Liver (tissue), 9 donors: Measurements from ENCODE around the gene NPY5R. TPM values are rescaled to one million over a fixed set of nuclear protein-coding genes. Genes with fewer than 3 reads are reported as not detected.

Experiments used
- DNase-seq: peaks from one replicate; pipeline ENCODE4 v3.0.0-alpha.2; 2017; ENCODE audit warnings: low spot score
- H3K27ac ChIP-seq, 2 donors: one replicate each; pipeline ENCODE4 v1.7.0; 2013; ENCODE audit warnings: inconsistent platforms in 2 of 2, low read length in 2 of 2, control low read depth in 1 of 2, low read depth in 1 of 2, mild to moderate bottlenecking in 1 of 2
- H3K27me3 ChIP-seq, 4 donors: one replicate each; pipeline versions ENCODE4 v1.6.1 to v1.7.0; 2013; ENCODE audit warnings: low read length in 3 of 4, inconsistent platforms in 1 of 4, mild to moderate bottlenecking in 1 of 4, moderate library complexity in 1 of 4; ENCODE audit not compliant: control insufficient read depth in 4 of 4, insufficient read depth in 4 of 4
- H3K36me3 ChIP-seq, 4 donors: one replicate each; pipeline versions ENCODE4 v1.6.1 to v1.7.0; 2013; ENCODE audit warnings: low read length in 3 of 4, mild to moderate bottlenecking in 3 of 4, low read depth in 1 of 4, moderate library complexity in 1 of 4; ENCODE audit not compliant: control insufficient read depth in 4 of 4, insufficient read depth in 3 of 4
- H3K4me1 ChIP-seq, 4 donors: one replicate each; pipeline versions ENCODE4 v1.6.1 to v1.7.0; 2013; ENCODE audit warnings: low read length in 3 of 4, mild to moderate bottlenecking in 3 of 4, moderate library complexity in 1 of 4; ENCODE audit not compliant: control insufficient read depth in 4 of 4, insufficient read depth in 4 of 4
- H3K4me3 ChIP-seq, 3 donors: one replicate each; pipeline versions ENCODE4 v1.6.1 to v1.7.0; 2013; ENCODE audit warnings: low read length in 3 of 3, control low read depth in 1 of 3, low read depth in 1 of 3, mild to moderate bottlenecking in 1 of 3
- H3K9ac ChIP-seq, 2 donors: one replicate each; pipeline ENCODE4 v1.7.0; 2013; ENCODE audit warnings: low read length in 2 of 2, mild to moderate bottlenecking in 2 of 2, moderate library complexity in 2 of 2, control low read depth in 1 of 2, low read depth in 1 of 2
- H3K9me3 ChIP-seq, 4 donors: one replicate each; pipeline versions ENCODE4 v1.6.1 to v1.7.0; 2013; ENCODE audit warnings: low read length in 3 of 4; ENCODE audit not compliant: control insufficient read depth in 4 of 4
- ATF3 ChIP-seq: IDR thresholded peaks from 2 replicates; pipeline ENCODE4 v1.6.1; 2016; ENCODE audit warnings: antibody characterized with exemption
- CTCF ChIP-seq: fragments of 150-350 bp; IDR thresholded peaks from 2 replicates; pipeline ENCODE4 v1.5.1; 2017; ENCODE audit warnings: improper control_type of control experiment, low read depth, low read length; ENCODE audit not compliant: missing input control
- EGR1 ChIP-seq, 2 donors: IDR thresholded peaks; 2 replicates each; pipeline ENCODE4 v1.6.1; 2016 to 2018; ENCODE audit warnings: antibody characterized with exemption in 2 of 2, low read depth in 2 of 2
- FOXA1 ChIP-seq: IDR thresholded peaks from 2 replicates; pipeline ENCODE4 v1.6.1; 2016; ENCODE audit warnings: antibody characterized with exemption
- GABPA ChIP-seq, 2 donors: IDR thresholded peaks in 1 of 2; conservative IDR thresholded peaks in 1 of 2; 2 replicates each; pipeline ENCODE4 v1.6.1; 2016; ENCODE audit warnings: antibody characterized with exemption in 2 of 2, mild to moderate bottlenecking in 1 of 2, moderate library complexity in 1 of 2
- HNF4A ChIP-seq, 2 donors: conservative IDR thresholded peaks; 2 replicates each; pipeline ENCODE4 v1.6.1; 2016; ENCODE audit warnings: antibody characterized with exemption in 2 of 2, mild to moderate bottlenecking in 2 of 2
- JUND ChIP-seq, 2 donors: IDR thresholded peaks; 2 replicates each; pipeline ENCODE4 v1.6.1; 2016; ENCODE audit warnings: antibody characterized with exemption in 2 of 2
- MAX ChIP-seq: IDR thresholded peaks from 2 replicates; pipeline ENCODE4 v1.6.1; 2016; ENCODE audit warnings: antibody characterized with exemption
- NR2F2 ChIP-seq: IDR thresholded peaks from 2 replicates; pipeline ENCODE4 v1.6.1; 2016; ENCODE audit warnings: antibody characterized with exemption
- RAD21 ChIP-seq, 2 donors: IDR thresholded peaks; 2 replicates each; pipeline ENCODE4 v1.6.1; 2016; ENCODE audit warnings: antibody characterized with exemption in 2 of 2, mild to moderate bottlenecking in 2 of 2
- REST ChIP-seq: IDR thresholded peaks from 2 replicates; pipeline ENCODE4 v1.6.1; 2016; ENCODE audit warnings: antibody characterized with exemption, mild to moderate bottlenecking
- RXRA ChIP-seq, 2 donors: IDR thresholded peaks; 2 replicates each; pipeline ENCODE4 v1.6.1; 2017 to 2018; ENCODE audit warnings: antibody characterized with exemption in 2 of 2, mild to moderate bottlenecking in 1 of 2
- SP1 ChIP-seq: IDR thresholded peaks from 2 replicates; pipeline ENCODE4 v1.6.1; 2018; ENCODE audit warnings: antibody characterized with exemption, mild to moderate bottlenecking
- TAF1 ChIP-seq: conservative IDR thresholded peaks from 2 replicates; pipeline ENCODE4 v1.6.1; 2016; ENCODE audit warnings: antibody characterized with exemption, mild to moderate bottlenecking
- YY1 ChIP-seq: IDR thresholded peaks from 2 replicates; pipeline ENCODE4 v1.6.1; 2016; ENCODE audit warnings: antibody characterized with exemption, mild to moderate bottlenecking
- ZBTB33 ChIP-seq: IDR thresholded peaks from 2 replicates; pipeline ENCODE4 v1.6.1; 2016; ENCODE audit warnings: antibody characterized with exemption
- WGBS: extraction: QIAGEN DNeasy Blood & Tissue Kit; methylation state at CpG from one replicate; pipeline ENCODE4 v1.1.7; 2013; 5-methylcytosine and 5-hydroxymethylcytosine counted together
- polyA plus RNA-seq, 2 donors: library from polyadenylated mRNA; stranded (reverse) in 1 of 2; unstranded in 1 of 2; fragments of 200-250 nt in 1 of 2; fragments of >200 nt in 1 of 2; fragmentation: Nextera tagmentation in 1 of 2; extraction: Ambion mirVana in 1 of 2; gene quantifications; one replicate each; pipeline versions ENCODE4 v1.2.1 to v1.2.3, GENCODE V29; 2013 to 2015
- total RNA-seq, 2 donors: library from RNA; depleted of rRNA; stranded (reverse); fragments of >200 nt; gene quantifications; one replicate each; pipeline ENCODE4 v1.2.3, GENCODE V29; 2014
- donor health status: healthy.
- donor health status: healthy.
- donor health status: healthy.
- donor health status: healthy.
- donor health status: healthy.

Gene NPY5R
- total and polyA plus RNA-seq, 4 donors, result 0.24 to 0.51 (median 0.39) TPM

- TF ChIP-seq ATF3 (no peak), HNF4A (conservative IDR thresholded peaks at IDR 0.05) (no peak), SP1 (no peak), EGR1 (IDR thresholded peaks at IDR 0.05; ENCODE audit: low read depth in 2 of 2) (no peak), FOXA1 (no peak), NR2F2 (no peak), RAD21 (IDR thresholded peaks at IDR 0.05) (no peak)
These were observed 26.6 kb upstream of the NPY5R start (continued) for GRCh38 chr4:163317110-163317509.

- peaks cover 0 to 14% (median 4%) of the 10 kb centered on the region in 4 donors for H3K27me3 ChIP-seq
- peak overlapping the region; percentile 1 to 45 for H3K27ac ChIP-seq
- WGBS, result 26% methylated on average over 16 of the region's 16 CpGs
These were observed 12.6 kb upstream of the NPY5R start for GRCh38 chr4:163330916-163331628.

More at GRCh38 chr4:163330916-163331628, 12.6 kb upstream of the NPY5R start:
- Histone ChIP-seq H3K9me3 (no peaks in the 10 kb centered on the region), H3K4me3 (peak overlapping the region in 2 of 3 donors; percentile 57 to 71), H3K36me3 (no peaks in the 10 kb centered on the region), H3K4me1 (peaks cover 6 to 16% (median 12%) of the 10 kb centered on the region in 4 donors), H3K9ac (no peak overlapping the region)
- TF ChIP-seq ZBTB33 (no peak), FOXA1 (no peak), SP1 (no peak), GABPA (IDR thresholded peaks at IDR 0.05 in 1 of 2, conservative IDR thresholded peaks at IDR 0.05 in 1 of 2) (no peak), JUND (IDR thresholded peaks at IDR 0.05) (no peak), RAD21 (IDR thresholded peaks at IDR 0.05) (no peak), YY1 (no peak), REST (no peak), MAX (no peak), TAF1 (no peak), RXRA (IDR thresholded peaks at IDR 0.05) (no peak), EGR1 (IDR thresholded peaks at IDR 0.05; ENCODE audit: low read depth in 2 of 2) (no peak), CTCF (no peak)
- DNase-seq, result no peak
